HG02763 (cell line): ENCODE results near the gene PTPA.
"Not testable (repeated sequence)": the region's sequence is repeated elsewhere in the genome, so short reads cannot be mapped to it uniquely, and the experiment has no call there.

ENCODE experiments used
- ATAC-seq: cut with Tn5 transposase; IDR thresholded peaks from one replicate; pipeline ENCODE4 v1.9.1; 2021; ENCODE audit warnings: mild to moderate bottlenecking, moderate library complexity; ENCODE audit not compliant: unreplicated experiment

The PTPA gene

GRCh38 chr9:129150672-129151211 is 39.5 kb downstream of the PTPA start:
- ATAC-seq, result no peak

GRCh38 chr9:129151469-129151868 is 40.3 kb downstream of the PTPA start:
- no peak for ATAC-seq

- ATAC-seq, result no peak
These were observed 43.8 kb downstream of the PTPA start for GRCh38 chr9:129154866-129155477.

- no peak for ATAC-seq
These were observed 44.9 kb downstream of the PTPA start for GRCh38 chr9:129156163-129156562.

GRCh38 chr9:129160712-129161533 is 49.7 kb downstream of the PTPA start:
- ATAC-seq, result no peak

GRCh38 chr9:129161534-129161837 is 50.3 kb downstream of the PTPA start:
- ATAC-seq, result no peak

- ATAC-seq, result no peak
These were observed 51.4 kb downstream of the PTPA start for GRCh38 chr9:129162497-129163197.

- ATAC-seq, result not testable (repeated sequence)
These were observed 52.0 kb downstream of the PTPA start for GRCh38 chr9:129163198-129163670.

GRCh38 chr9:129163753-129164152 is 52.5 kb downstream of the PTPA start:
- ATAC-seq, result no peak

- no peak for ATAC-seq
These were observed 53.2 kb downstream of the PTPA start for GRCh38 chr9:129164246-129164930.

- no peak for ATAC-seq
These were observed 54.0 kb downstream of the PTPA start for GRCh38 chr9:129165198-129165597.

GRCh38 chr9:129166623-129167557 is 55.7 kb downstream of the PTPA start:
- no peak for ATAC-seq

GRCh38 chr9:129170229-129170628 is 59.0 kb downstream of the PTPA start:
- no peak for ATAC-seq

GRCh38 chr9:129171993-129172751 is 61.0 kb downstream of the PTPA start:
- no peak for ATAC-seq

GRCh38 chr9:129172816-129173215 is 61.6 kb downstream of the PTPA start:
- ATAC-seq, result no peak

GRCh38 chr9:129173296-129174101 is 62.3 kb downstream of the PTPA start:
- ATAC-seq, result no peak

GRCh38 chr9:129174102-129174723 is 63.0 kb downstream of the PTPA start:
- ATAC-seq, result no peak
